Measurements from ENCODE around the gene ZDHHC11. TPM values are rescaled to one million over a fixed set of nuclear protein-coding genes. Genes with fewer than 3 reads are reported as not detected.
"Not testable (repeated sequence)": the region's sequence is repeated elsewhere in the genome, so short reads cannot be mapped to it uniquely, and the experiment has no call there.

Gene ZDHHC11
- total RNA-seq, 1 donor from 2014 or later: 11.9 TPM

DNA sequence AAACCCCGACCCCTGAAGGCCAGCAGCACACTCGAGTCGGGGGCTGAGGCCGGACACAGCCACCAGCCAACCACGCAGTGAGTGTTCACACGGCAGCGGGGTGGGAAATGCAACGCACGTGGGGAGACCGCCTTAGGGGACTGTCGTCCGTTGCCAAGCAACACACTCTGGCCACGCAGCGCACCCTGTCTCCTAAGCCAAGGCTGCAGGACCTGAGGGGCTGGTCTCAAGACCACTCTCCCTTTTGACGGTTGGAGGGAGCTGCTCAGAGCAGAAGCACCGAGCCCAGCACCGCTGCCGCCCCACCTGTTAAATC lies 34.3 kb upstream of the ZDHHC11 start:
- intact Hi-C loops (cut with micrococcal nuclease): no loop called here
- H3K36me3 Mint-ChIP-seq (ENCODE audit: low read depth): peaks cover 96% of the 10 kb centered on the region
- DNase-seq (ENCODE audit: low spot score): no peak
- no peak overlapping the region for H3K4me3 Mint-ChIP-seq (ENCODE audit: low read depth)
- H3K9me3 Mint-ChIP-seq: peaks cover 11% of the 10 kb centered on the region
- no peaks in the 10 kb centered on the region for H3K27me3 Mint-ChIP-seq (ENCODE audit: low read depth)
- H3K27ac Mint-ChIP-seq: no peak overlapping the region
- H3K4me1 Mint-ChIP-seq (ENCODE audit: low read depth): peaks cover 14% of the 10 kb centered on the region

DNA sequence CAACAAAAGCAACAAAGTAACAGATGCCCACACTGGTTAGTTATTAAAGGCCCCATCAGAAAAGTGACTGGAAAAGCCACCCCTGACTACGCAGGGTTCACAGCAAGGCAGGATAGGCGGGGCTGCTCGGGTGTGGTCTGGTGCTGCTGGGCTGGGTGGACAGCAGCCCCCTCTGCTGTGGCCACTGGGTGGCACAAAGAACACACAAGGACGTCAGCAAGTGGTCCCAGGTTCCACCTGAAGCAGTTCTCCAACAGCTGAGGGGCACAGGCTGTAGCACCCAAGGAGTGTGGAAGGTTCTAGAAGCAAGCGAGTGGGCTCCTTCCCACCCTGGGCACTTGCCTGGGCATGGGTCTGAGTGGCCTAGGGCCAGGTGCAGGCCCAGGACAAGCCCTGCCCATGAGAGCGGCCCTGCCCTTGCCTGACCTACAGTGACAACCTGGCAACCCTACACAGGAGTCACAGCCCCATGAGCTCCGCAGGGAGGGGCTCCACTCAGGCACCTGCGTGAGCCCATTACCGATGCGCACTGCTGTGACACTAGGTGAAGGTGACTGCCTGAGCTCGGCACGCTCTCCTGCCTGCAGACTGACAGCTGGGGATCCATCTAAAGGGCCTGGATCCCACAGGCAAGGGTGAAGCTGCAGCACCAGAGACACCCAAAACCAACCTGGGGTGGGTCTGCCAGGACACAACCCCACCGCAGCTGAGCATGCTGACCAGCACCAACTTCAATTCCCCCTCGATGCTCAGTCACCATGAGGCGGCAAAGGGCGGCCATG lies 33.8 kb upstream of the ZDHHC11 start:
- Mint-ChIP-seq H3K27me3 (ENCODE audit: low read depth) (no peaks in the 10 kb centered on the region), H3K4me1 (ENCODE audit: low read depth) (peaks cover 14% of the 10 kb centered on the region), H3K27ac (no peak overlapping the region), H3K4me3 (ENCODE audit: low read depth) (no peak overlapping the region), H3K36me3 (ENCODE audit: low read depth) (peaks cover 90% of the 10 kb centered on the region), H3K9me3 (peaks cover 11% of the 10 kb centered on the region)
- intact Hi-C loops (cut with micrococcal nuclease): no loop called here
- DNase-seq (ENCODE audit: low spot score): no peak

DNA sequence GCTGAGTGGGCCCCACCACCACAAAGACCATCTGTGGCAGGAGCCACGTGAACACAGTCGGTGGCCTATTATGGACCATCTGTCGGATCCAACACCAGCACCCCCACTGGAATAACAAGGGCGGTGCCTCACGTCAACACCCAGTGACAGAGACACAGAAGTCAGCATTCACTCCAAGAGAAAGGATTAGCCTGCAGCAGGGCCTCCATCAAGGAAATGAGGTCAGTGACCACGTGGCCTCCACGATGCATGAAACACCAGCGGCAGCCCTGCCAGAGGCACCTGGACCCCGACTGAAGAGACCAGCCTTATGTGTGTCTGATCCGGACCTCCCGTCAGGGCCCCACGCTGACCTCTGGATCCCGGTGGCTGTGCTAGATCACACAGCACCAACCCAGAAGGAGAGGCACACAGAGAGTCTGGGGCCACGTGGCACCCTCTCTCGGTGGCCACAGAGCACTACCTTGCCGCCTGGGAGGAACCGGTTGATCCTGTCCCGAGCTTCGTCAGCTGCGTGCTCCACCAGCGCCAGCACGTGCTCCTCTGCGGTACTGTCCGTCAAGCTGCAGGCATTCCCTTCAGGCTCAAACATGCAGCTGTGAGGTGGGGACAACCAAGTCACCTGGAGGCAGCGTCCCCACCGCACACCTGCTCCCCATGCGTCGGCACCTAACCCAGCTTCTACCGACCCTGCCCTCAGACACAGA lies 32.8 kb upstream of the ZDHHC11 start:
- DNase-seq (ENCODE audit: low spot score): no peak
- Mint-ChIP-seq H3K4me3 (ENCODE audit: low read depth) (no peak overlapping the region), H3K9me3 (peaks cover 11% of the 10 kb centered on the region), H3K4me1 (ENCODE audit: low read depth) (peaks cover 14% of the 10 kb centered on the region), H3K36me3 (ENCODE audit: low read depth) (peaks cover 81% of the 10 kb centered on the region), H3K27me3 (ENCODE audit: low read depth) (no peaks in the 10 kb centered on the region), H3K27ac (no peak overlapping the region)
- intact Hi-C loops (cut with micrococcal nuclease): no loop called here

GRCh38 chr5:882253-883183 lies 31.7 kb upstream of the ZDHHC11 start:
- Mint-ChIP-seq H3K27ac (peak overlapping the region; percentile 85), H3K4me3 (ENCODE audit: low read depth) (no peak overlapping the region), H3K4me1 (ENCODE audit: low read depth) (peaks cover 14% of the 10 kb centered on the region), H3K27me3 (ENCODE audit: low read depth) (no peaks in the 10 kb centered on the region), H3K9me3 (peaks cover 11% of the 10 kb centered on the region), H3K36me3 (ENCODE audit: low read depth) (peaks cover 80% of the 10 kb centered on the region)
- intact Hi-C loops (cut with micrococcal nuclease): no loop called here
- DNase-seq (ENCODE audit: low spot score): no peak

DNA sequence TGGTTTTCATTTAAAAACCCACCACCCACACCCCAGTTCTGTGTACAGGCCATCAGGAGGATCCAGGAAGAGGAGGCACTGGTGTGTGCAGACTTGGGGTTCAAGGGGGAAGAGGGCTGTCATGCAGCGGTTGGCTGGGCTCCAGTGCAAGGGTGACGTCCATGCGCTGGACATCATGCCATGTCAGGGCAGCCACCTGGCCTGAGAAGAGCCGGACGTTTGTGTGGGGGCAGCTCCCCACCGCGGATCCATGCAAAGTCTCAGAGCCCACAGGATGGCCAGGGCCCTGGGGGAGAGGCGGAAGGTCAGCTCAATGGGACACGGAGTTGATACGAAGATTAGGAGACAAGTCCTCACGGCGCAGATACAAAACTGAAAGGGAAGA lies 30.8 kb upstream of the ZDHHC11 start:
- Mint-ChIP-seq H3K27ac (no peak overlapping the region), H3K4me1 (ENCODE audit: low read depth) (peaks cover 14% of the 10 kb centered on the region), H3K27me3 (ENCODE audit: low read depth) (no peaks in the 10 kb centered on the region), H3K36me3 (ENCODE audit: low read depth) (peaks cover 76% of the 10 kb centered on the region), H3K4me3 (ENCODE audit: low read depth) (no peak overlapping the region), H3K9me3 (peaks cover 11% of the 10 kb centered on the region)
- no peak for DNase-seq (ENCODE audit: low spot score)
- intact Hi-C loops (cut with micrococcal nuclease): no loop called here

DNA sequence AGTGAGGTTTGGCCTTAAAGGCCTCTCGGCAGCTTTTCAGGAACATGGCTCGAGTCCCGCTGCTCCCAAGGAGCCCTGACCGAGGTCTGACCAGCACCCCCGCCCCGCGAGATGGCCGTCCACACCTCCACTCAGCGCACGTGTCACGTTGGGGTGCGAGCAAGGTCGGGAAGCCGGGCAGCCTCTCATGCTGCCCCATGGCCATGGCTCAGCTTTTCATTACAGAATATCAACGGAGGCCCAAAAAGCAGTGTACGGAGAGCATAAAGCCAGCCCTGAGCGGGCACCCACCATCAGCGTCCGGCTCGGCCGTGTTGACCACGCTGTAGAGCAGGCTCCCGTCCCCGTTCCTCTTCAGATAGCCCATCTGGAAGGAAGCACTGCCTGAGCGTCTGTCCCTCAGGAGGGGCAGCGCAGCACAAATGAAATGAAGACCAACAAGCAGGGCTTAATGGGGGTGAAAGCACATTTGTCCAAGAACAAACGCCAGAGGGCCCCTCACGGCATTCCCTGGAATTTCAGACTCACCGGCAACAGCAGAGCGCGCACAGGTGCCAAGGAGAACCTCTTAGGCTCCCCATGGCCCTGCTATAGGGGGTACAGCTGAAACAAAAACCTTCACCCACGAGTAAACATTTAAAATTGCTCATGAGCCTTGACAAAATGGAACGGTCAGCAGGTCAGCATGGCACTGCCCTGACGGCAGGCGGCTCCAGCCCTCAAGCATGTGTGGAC lies 30.2 kb upstream of the ZDHHC11 start:
- Mint-ChIP-seq H3K4me1 (ENCODE audit: low read depth) (peaks cover 14% of the 10 kb centered on the region), H3K9me3 (peaks cover 11% of the 10 kb centered on the region), H3K36me3 (ENCODE audit: low read depth) (peaks cover 75% of the 10 kb centered on the region), H3K27me3 (ENCODE audit: low read depth) (no peaks in the 10 kb centered on the region), H3K27ac (no peak overlapping the region), H3K4me3 (ENCODE audit: low read depth) (no peak overlapping the region)
- intact Hi-C loops (cut with micrococcal nuclease): no loop called here
- DNase-seq (ENCODE audit: low spot score): no peak

DNA sequence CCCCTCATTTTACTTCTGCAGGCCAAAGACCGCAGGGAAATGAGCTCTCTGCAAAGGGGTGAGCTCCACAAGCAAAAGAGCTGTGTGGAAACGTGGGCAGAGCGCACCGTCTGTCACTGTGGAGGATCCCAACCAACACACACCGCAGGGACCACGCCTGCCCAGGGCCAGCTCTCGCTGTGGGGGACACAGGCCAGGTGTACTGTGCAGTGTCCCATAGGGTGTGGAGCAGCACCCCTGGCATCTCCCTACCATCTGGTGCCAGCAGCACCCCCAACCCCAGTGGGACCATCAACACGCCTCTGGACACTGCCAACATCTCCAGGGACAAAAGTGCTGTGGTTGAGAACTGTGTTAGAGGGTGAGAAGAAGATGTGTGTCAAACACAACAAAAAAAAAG lies 27.9 kb upstream of the ZDHHC11 start:
- intact Hi-C loops (cut with micrococcal nuclease); DNase-seq (ENCODE audit: low spot score); H3K27ac Mint-ChIP-seq; H3K27me3 Mint-ChIP-seq (ENCODE audit: low read depth); H3K4me3 Mint-ChIP-seq (ENCODE audit: low read depth): not testable (repeated sequence)
- peaks cover 73% of the 10 kb centered on the region for H3K36me3 Mint-ChIP-seq (ENCODE audit: low read depth)
- H3K9me3 Mint-ChIP-seq: peaks cover 11% of the 10 kb centered on the region
- peaks cover 12% of the 10 kb centered on the region for H3K4me1 Mint-ChIP-seq (ENCODE audit: low read depth)

DNA sequence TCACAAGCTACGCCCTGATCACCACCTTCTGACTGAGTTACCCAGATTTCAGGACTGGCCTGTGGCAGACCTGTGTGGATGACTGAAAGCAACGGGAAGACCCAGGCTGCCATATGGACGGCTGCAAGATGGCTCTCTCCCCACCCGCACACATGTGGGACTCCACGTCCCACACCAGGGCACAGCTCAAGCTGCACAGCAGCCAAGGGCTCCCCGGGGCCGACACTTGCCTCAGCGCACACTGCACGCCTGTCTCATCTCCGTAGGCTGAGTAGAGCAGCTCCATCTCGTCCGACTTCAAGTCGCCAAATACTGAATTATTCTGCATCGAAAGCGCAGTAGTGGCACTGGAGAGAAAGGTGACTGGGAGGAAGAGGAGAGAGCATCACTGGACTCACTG lies 27.3 kb upstream of the ZDHHC11 start:
- Mint-ChIP-seq H3K27me3 (ENCODE audit: low read depth) (no peaks in the 10 kb centered on the region), H3K36me3 (ENCODE audit: low read depth) (peaks cover 73% of the 10 kb centered on the region)

GRCh38 chr5:876398-877365 lies 25.9 kb upstream of the ZDHHC11 start:
- DNase-seq (ENCODE audit: low spot score): no peak
- no peaks in the 10 kb centered on the region for H3K4me1 Mint-ChIP-seq (ENCODE audit: low read depth)
- H3K9me3 Mint-ChIP-seq: no peaks in the 10 kb centered on the region
- no peaks in the 10 kb centered on the region for H3K27me3 Mint-ChIP-seq (ENCODE audit: low read depth)
- intact Hi-C loops (cut with micrococcal nuclease): no loop called here
- no peak overlapping the region for H3K4me3 Mint-ChIP-seq (ENCODE audit: low read depth)
- no peak overlapping the region for H3K27ac Mint-ChIP-seq
- H3K36me3 Mint-ChIP-seq (ENCODE audit: low read depth): peaks cover 63% of the 10 kb centered on the region

More for the DNA sequence above, 27.3 kb upstream of the ZDHHC11 start:
- Mint-ChIP-seq H3K4me3 (ENCODE audit: low read depth) (no peak overlapping the region), H3K9me3 (peaks cover 9% of the 10 kb centered on the region), H3K4me1 (ENCODE audit: low read depth) (peaks cover 12% of the 10 kb centered on the region), H3K27ac (no peak overlapping the region)
- intact Hi-C loops (cut with micrococcal nuclease): no loop called here
- no peak for DNase-seq (ENCODE audit: low spot score)

DNA sequence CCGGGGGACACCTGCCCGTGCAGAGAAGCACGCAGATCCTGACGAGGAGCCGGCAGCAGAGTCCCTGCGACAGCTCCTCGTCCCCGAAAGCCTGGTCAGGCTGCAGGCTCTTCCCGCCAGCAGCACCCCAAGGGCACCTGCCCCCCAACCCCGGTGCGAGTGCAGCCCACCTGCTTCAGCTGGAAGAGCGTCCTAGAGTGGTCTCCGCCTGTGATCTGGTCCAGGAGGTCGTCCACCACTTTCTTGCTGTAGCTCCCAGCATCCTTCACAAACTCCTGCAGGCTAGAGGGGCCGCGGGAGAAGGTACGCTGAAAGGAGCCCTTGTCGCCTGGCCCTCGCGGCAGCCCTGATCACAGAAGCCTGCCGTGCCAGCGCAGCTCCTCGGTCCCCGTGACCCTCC lies 25.1 kb upstream of the ZDHHC11 start:
- Mint-ChIP-seq H3K9me3 (no peaks in the 10 kb centered on the region), H3K4me3 (ENCODE audit: low read depth) (no peak overlapping the region), H3K27me3 (ENCODE audit: low read depth) (no peaks in the 10 kb centered on the region), H3K4me1 (ENCODE audit: low read depth) (no peaks in the 10 kb centered on the region), H3K27ac (no peak overlapping the region), H3K36me3 (ENCODE audit: low read depth) (peaks cover 63% of the 10 kb centered on the region)
- intact Hi-C loops (cut with micrococcal nuclease): no loop called here
- DNase-seq (ENCODE audit: low spot score): no peak

- intact Hi-C loops (cut with micrococcal nuclease): no loop called here
- H3K4me1 Mint-ChIP-seq (ENCODE audit: low read depth): no peaks in the 10 kb centered on the region
- no peak for DNase-seq (ENCODE audit: low spot score)
- H3K27me3 Mint-ChIP-seq (ENCODE audit: low read depth): no peaks in the 10 kb centered on the region
- no peak overlapping the region for H3K4me3 Mint-ChIP-seq (ENCODE audit: low read depth)
- peaks cover 78% of the 10 kb centered on the region for H3K36me3 Mint-ChIP-seq (ENCODE audit: low read depth)
- no peak overlapping the region for H3K27ac Mint-ChIP-seq
- no peaks in the 10 kb centered on the region for H3K9me3 Mint-ChIP-seq
Measured at GRCh38 chr5:873328-873727, 22.5 kb upstream of the ZDHHC11 start.

Data from activated T-helper 2 cell treated with anti-CD3 and anti-CD28 coated beads, Interferon-gamma antibody, Interleukin-2, Interleukin-4, amounts not matched to agents 10 μg/mL and 5 μg/mL and 100 μg/mL, durations not matched to agents 14 hours and 24 hours and 36 hours (primary cell).